Ascending aorta (tissue), 2 donors: ENCODE results near the gene CYTH1. TPM values are rescaled to one million over a fixed set of nuclear protein-coding genes. Genes with fewer than 3 reads are reported as not detected.

Experiments used
- DNase-seq, 2 donors: peaks; one replicate each; pipeline ENCODE4 v3.0.0-alpha.2; 2019; ENCODE audit warnings: low spot score in 2 of 2
- H3K27ac ChIP-seq, 2 donors: fragments of 200-600 bp; sonication (generic); one replicate each; pipeline ENCODE4 v1.5.1; 2016 to 2017; ENCODE audit warnings: mild to moderate bottlenecking in 1 of 2
- H3K27me3 ChIP-seq: fragments of 200-600 bp; sonication (generic); one replicate; pipeline ENCODE4 v1.5.1; 2017
- H3K36me3 ChIP-seq, 2 donors: fragments of 200-600 bp; sonication (generic); one replicate each; pipeline ENCODE4 v1.5.1; 2016
- H3K4me1 ChIP-seq, 2 donors: fragments of 200-600 bp; sonication (generic); one replicate each; pipeline ENCODE4 v1.5.1; 2016 to 2017; ENCODE audit warnings: mild to moderate bottlenecking in 1 of 2
- H3K4me3 ChIP-seq, 2 donors: fragments of 200-600 bp; sonication (generic); one replicate each; pipeline ENCODE4 v1.5.1; 2016 to 2017; ENCODE audit warnings: mild to moderate bottlenecking in 1 of 2
- H3K9me3 ChIP-seq, 2 donors: fragments of 200-600 bp; sonication (generic); one replicate each; pipeline ENCODE4 v1.5.1; 2016
- intact Hi-C: fragments of 100-400 bp; cut with DNase I; formaldehyde crosslinking; loops from one replicate; pipeline ENCODE4 v1.15.1; 2023
- total RNA-seq: library from RNA; depleted of rRNA; stranded (reverse); fragments of >200 nt; gene quantifications from one replicate; pipeline ENCODE4 v1.1.0, GENCODE V29; 2016
- TF ChIP-seq, protein P1 (sequence below), 3 experiments: fragments of 200-600 bp in 2 of 3; fragments of 450-650 bp in 1 of 3; sonication (generic) in 2 of 3; IDR thresholded peaks; one replicate each; pipeline ENCODE4 v1.5.1; 2016 to 2019; ENCODE audit warnings: antibody characterized with exemption in 3 of 3, mild to moderate bottlenecking in 1 of 3, moderate library complexity in 1 of 3

The CYTH1 gene
- total RNA-seq, 1 donor from 2014 or later, result 46.5 TPM

DNA sequence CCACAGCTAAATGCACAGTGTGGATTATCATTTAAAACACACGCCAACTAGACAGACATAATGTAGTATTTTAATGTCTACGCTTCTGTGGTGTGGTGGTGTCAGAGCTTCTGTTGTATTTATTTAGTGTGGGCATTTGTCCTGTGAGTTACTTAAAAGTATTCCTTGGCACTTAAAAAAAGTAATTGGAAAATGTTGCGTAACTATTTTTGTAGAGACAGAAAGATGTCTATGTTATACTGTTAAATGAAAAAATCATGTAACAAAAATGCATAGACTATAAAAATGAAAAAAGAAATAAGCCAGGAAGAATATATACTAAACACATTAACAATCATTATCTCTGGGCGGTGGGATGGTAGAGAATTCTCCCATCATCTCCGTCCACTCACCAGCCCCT is 39.2 kb downstream of the CYTH1 start:
- Histone ChIP-seq H3K27me3 (no peaks in the 10 kb centered on the region), H3K4me1 (peaks cover 0 to 2% of the 10 kb centered on the region in 2 donors), H3K27ac (no peak overlapping the region), H3K9me3 (no peaks in the 10 kb centered on the region), H3K4me3 (no peak overlapping the region), H3K36me3 (peaks cover 0 to 6% of the 10 kb centered on the region in 2 donors)
- intact Hi-C loops, result no loop called here
- TF ChIP-seq, protein P1, sequence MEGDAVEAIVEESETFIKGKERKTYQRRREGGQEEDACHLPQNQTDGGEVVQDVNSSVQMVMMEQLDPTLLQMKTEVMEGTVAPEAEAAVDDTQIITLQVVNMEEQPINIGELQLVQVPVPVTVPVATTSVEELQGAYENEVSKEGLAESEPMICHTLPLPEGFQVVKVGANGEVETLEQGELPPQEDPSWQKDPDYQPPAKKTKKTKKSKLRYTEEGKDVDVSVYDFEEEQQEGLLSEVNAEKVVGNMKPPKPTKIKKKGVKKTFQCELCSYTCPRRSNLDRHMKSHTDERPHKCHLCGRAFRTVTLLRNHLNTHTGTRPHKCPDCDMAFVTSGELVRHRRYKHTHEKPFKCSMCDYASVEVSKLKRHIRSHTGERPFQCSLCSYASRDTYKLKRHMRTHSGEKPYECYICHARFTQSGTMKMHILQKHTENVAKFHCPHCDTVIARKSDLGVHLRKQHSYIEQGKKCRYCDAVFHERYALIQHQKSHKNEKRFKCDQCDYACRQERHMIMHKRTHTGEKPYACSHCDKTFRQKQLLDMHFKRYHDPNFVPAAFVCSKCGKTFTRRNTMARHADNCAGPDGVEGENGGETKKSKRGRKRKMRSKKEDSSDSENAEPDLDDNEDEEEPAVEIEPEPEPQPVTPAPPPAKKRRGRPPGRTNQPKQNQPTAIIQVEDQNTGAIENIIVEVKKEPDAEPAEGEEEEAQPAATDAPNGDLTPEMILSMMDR (IDR thresholded peaks at IDR 0.05), result no peak
- DNase-seq, result no peak

DNA sequence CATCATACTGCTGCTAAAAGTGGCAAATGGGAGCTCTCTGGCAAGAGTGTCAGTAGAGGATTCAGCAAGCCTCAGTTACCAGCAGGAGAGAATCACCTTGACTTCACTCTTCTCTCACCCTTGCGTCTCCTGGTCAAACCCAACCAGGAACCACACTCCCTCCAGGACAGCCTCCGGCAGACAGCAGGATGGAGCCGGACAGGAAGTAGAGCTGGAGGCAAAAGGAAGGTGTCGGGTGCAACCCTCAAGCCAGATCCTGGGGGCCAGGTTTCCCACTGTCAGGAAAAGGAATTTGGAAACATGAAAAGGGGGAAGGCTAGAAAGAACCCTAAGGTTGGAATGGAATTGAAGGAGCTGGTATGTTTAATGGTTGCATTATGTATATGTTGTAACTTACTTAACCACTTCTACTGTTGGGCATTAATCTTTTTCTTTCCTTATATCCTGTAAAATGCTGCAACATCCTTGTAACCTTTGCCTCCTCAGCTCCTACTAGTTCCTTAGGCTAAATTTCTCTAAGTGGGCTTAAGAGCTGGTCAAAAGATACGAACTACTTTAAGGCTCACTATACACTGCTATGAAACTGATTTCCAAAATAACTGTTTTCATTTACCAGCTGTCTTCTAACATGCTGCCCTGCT is 40.3 kb downstream of the CYTH1 start:
- no peaks in the 10 kb centered on the region for H3K9me3 ChIP-seq
- H3K4me1 ChIP-seq, result peaks cover 0 to under 1% of the 10 kb centered on the region in 2 donors
- peaks cover 0 to 6% of the 10 kb centered on the region in 2 donors for H3K36me3 ChIP-seq
- no peaks in the 10 kb centered on the region for H3K27me3 ChIP-seq
- TF ChIP-seq, protein P1 (IDR thresholded peaks at IDR 0.05), result no peak
- DNase-seq, result no peak
- intact Hi-C loops, result no loop called here
- no peak overlapping the region for H3K4me3 ChIP-seq
- H3K27ac ChIP-seq, result no peak overlapping the region

DNA sequence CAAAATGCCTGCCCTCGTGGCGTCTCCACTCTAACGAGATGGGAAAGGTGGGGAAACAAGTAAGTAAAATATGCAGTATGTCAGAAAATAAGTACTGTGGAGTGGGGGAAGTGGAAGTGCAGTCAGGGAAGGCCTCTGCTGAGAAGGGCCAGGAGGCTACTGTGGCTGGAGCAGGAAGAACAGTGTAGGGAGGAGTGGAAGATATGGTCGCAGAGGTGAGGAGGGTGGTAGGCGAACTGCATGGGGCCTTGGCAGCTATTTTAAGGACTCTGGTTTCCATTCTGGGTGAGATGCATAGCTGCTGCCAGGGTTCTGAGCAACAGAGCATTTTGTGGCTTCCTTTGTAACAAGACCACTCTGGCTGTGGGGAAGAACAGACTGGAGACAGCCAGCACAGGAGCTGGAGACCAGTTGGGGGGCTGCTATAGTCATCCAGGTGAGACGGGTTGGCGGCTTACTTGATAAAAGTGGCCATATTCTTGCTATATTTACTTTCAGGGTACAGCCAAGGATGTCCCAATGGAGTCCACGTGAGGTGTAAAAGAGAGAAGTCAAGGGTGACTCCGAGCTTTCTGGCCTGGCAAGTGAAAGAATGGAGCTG is 42.6 kb downstream of the CYTH1 start:
- no peak for DNase-seq
- no peaks in the 10 kb centered on the region for H3K9me3 ChIP-seq
- no peak overlapping the region for H3K4me3 ChIP-seq
- TF ChIP-seq, protein P1 (IDR thresholded peaks at IDR 0.05), result no peak
- no peaks in the 10 kb centered on the region for H3K27me3 ChIP-seq
- intact Hi-C loops, result no loop called here
- peaks cover 0 to 4% of the 10 kb centered on the region in 2 donors for H3K4me1 ChIP-seq
- H3K36me3 ChIP-seq, result peaks cover 0 to 6% of the 10 kb centered on the region in 2 donors
- no peak overlapping the region for H3K27ac ChIP-seq

DNA sequence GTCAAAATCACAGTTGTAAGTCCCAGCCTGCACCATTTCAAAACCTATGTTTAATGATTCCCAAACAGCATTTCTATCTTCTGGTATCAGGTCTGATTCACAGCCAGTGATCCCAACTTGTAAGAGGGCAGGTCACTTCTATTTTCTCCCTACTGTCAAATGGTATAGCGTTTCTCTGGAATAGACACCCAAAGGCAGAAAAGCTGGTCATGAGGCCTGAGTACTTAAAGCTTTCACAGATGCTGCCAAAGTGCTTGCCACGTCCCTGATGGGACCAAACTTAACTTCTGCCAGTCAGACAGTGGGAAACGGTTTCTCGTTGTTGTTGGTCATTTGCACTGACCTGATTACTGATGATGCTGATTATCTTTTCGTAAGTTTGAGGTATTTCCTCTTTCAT is 43.4 kb downstream of the CYTH1 start:
- Histone ChIP-seq H3K9me3 (no peaks in the 10 kb centered on the region), H3K27ac (no peak overlapping the region), H3K27me3 (no peaks in the 10 kb centered on the region), H3K4me1 (peaks cover 1 to 7% of the 10 kb centered on the region in 2 donors), H3K36me3 (peaks cover 0 to 4% of the 10 kb centered on the region in 2 donors), H3K4me3 (no peak overlapping the region)
- intact Hi-C loops, result no loop called here
- no peak for DNase-seq
- TF ChIP-seq, protein P1 (IDR thresholded peaks at IDR 0.05), result no peak

DNA sequence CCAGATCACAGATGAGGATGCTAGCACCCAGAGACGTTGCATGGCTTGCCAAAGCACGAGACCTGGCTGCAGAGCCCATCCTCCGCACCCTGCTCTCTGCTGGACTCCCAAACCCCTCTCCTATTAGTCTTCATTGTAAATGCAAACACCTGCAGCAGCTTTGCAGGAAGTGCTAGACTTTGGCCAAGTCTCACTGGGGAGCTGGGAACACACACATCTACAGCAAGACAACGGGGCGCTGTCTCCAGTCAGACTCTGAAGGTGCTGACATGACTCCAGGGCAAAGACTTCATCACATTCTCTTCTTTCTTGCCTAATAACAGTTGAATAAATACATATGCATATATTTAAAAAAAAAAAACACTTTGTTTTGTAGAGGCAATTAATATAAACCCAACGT is 43.8 kb downstream of the CYTH1 start:
- Histone ChIP-seq H3K9me3 (no peaks in the 10 kb centered on the region), H3K4me3 (no peak overlapping the region), H3K27me3 (no peaks in the 10 kb centered on the region), H3K27ac (no peak overlapping the region), H3K4me1 (peaks cover 5 to 11% of the 10 kb centered on the region in 2 donors), H3K36me3 (no peaks in the 10 kb centered on the region)
- TF ChIP-seq, protein P1 (IDR thresholded peaks at IDR 0.05), result no peak
- DNase-seq, result peak in 1 of 2 donors; percentile 46
- intact Hi-C loops, result no loop called here
